NCI-H510A (cell line): Measurements from ENCODE around the gene RGL1.

Source experiments
- DNase-seq: peaks from one replicate; lab custom pipeline; 2025; lab: John Stamatoyannopoulos, UW

RGL1 gene

DNA sequence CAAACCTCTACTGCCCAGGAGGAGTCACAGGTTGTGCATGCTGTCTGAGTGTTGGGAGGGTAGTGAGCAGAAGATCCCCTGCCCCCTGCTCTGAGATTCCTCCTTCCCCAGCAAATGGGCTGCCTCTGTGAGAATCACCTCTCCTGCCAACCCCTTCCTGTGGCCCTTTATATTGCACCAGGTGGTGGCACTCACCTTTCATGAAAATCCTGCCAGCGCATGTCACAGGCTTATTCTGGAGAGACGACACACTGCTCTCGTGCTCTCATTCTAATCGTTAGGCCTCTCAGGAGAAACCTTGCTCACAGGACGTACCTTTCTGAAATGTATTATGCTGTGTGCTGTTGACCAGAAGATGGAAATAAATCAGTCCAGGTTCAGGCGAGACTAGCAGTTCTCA lies 113.7 kb downstream of the RGL1 start:
- DNase-seq, result no peak

DNA sequence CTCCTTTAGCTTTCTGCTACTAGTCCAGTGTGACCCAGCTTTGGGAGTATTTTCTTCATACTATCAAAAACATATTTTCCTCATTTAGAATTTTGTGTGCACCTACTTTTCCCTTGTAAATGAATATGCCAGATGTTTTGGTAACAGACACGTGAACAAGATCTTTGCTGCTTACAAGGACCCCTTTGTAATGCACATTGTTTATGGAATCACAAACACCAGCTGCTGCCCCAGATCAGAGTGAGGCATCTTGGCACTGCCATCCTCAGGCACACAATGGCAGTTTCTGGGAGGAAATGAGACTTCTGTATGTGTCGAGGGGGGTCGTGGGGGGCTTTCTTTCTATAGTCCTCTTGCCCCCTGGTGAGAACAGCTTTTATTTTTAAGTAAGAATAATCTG lies 115.7 kb downstream of the RGL1 start:
- DNase-seq, result no peak

DNA sequence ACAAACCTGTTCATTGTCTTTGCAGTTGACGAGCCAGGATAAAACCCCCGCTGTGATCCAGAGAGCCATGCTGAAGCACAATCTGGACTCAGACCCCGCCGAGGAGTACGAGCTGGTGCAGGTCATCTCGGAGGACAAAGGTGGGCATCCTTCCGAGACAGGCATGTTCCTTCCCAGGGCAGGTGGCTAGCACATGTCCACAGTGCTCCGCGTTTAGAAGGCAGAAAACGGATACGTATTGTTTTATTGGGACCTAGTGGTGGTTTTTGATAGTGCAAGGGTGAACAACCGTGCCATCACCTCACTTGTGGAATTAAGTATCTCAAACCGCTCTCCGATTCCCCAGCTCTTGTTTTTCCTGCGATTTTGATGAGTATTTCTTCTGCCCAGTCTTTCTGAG lies 117.3 kb downstream of the RGL1 start:
- DNase-seq, result no peak

DNA sequence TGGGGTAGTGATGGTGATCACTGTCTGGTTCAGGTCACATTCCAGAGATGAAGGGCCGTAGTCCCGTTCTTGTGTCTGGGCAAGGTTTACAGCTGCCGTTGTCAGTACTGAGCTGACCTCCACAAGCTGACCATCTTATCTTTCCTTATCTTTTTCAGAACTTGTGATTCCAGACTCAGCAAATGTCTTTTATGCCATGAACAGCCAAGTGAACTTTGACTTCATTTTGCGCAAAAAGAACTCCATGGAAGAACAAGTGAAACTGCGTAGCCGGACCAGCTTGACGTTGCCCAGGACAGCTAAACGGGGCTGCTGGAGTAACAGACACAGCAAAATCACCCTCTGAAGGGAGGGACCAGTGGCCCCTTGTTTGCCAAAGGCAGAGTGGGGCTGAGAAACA lies 121.0 kb downstream of the RGL1 start:
- no peak for DNase-seq

DNA sequence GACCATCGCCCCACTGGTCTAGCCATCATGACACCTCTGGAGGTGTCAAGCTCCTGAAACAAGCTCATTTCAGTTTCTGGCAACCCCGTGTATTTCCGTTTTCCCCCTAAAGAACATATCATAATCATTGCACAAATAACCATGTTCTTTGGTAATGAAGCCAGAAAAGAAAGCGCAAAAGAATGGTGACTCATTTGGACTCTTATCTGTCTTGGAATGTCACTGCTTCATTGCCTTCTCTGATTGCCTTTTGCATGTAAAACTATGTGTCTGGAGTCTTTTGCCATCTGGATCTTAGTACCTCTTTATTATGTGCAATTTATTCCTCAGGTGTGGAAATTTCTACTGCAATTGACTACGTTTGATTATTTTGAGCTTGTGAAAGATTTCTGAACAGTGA lies 122.1 kb downstream of the RGL1 start:
- no peak for DNase-seq

DNA sequence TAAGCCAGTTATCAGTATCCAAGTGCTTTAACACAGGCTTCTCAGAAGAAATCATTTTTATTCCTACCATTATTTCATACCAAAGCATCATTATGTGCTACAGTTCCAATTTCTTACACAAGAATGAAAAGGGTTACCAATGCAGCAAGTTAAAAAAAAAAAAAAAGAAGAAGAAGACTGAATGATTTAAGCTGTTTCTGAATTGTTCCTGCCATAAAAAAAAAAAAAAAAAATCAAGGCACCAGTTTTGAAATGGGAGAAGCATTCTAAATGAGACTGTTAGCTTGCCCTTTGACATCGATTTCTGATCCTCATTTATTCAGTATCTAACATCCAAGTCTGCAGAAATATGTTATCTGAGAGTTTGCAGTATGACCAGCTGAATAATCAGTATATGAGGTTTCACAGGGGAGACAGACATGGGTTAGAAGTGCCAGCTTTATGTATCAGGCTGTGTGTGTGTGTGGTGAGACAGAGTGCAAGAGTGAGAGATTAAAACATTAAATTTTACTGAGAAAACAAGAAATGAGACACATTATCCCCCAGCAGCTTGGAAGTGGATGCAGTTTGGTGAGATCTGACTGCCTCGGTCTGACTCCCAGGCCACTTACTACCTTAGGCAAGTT lies 126.8 kb downstream of the RGL1 start:
- DNase-seq, result no peak

DNA sequence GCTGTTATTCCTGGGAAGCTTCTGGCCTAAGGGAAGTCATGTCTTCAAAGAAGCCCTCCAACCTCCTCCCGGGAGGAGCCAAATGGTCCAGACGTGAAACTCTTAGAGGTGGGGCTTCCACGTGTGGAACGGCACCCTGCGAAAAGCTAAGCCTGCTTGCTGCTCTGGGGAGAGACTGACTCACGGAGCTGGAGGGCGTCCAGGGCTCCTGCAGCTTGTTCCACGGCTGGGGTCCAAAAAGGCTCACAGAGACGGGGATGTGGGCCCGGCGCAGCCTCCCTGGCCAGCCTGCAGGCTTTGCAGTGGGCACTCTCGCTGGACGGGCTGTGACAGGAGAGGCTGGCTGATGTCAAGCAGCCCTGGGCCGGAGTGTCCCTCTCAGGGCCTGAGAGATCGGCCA lies 127.5 kb downstream of the RGL1 start:
- DNase-seq, result no peak

DNA sequence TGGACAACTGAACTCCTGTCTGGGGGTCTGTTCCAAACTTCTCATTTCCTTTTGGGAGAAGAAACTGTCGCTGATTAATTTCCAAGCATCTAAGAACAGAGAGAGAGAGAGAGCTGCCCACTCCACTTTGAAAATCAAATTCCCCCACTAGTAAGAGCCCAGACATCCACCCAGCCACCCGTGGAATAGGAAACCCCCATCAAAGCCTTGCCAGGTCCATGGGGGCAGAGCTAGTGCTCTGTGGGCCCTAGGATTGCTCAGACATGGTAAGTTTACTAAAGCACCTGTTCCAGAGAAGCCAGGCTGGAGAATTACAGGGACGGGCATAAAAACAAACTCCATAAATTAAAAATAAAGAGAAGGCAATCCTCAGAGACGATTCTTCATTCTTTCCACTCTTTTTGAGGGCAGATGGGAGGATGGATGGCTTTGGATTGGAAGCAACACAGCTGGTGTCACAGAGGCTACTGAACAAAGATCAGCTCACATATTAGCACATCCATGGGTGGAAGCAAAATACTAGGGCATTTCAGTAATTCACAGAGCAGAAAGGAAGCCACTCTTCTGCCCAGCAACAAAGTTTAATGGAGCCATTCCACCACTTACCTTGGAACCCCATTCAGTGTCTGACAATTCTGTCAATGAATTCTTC lies 128.7 kb downstream of the RGL1 start:
- no peak for DNase-seq

DNA sequence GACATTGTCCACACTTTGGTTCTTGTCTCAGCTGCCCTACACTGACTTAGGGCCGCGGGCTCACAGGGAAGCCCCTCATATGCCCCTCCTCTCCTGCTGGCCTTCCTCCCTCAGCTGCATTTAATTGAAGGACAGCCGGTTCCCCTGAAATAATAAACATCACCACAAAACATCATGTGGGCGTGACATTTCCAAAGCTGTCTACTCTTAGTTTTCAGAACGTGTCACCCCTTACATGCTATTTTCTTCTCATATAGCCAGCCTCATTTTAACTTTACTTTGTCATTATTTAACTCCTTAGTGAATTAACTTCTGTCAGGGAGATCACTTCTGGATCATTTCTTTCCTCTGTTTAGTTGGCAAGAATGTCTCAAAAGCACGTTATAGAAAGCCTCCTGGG lies 129.4 kb downstream of the RGL1 start:
- DNase-seq, result no peak

DNA sequence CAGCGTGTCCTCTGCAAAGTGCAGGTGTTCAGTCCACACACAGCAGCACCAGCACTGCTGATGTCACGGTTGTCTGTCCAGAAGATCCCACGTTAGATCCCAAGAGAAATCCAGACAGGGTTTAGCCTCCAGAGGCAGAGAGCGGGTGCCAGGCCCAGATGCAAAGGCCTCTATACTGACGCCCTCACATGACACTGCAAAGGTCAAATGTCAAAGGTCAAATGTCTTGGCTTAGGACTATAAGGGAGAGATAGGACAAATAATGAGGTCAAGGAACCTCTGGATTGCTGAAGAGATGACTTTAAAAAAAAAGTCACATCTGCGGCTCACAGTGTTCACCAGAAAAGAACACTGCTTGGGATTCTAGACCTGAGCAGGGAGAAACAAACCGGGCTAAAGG lies 131.1 kb downstream of the RGL1 start:
- no peak for DNase-seq

DNA sequence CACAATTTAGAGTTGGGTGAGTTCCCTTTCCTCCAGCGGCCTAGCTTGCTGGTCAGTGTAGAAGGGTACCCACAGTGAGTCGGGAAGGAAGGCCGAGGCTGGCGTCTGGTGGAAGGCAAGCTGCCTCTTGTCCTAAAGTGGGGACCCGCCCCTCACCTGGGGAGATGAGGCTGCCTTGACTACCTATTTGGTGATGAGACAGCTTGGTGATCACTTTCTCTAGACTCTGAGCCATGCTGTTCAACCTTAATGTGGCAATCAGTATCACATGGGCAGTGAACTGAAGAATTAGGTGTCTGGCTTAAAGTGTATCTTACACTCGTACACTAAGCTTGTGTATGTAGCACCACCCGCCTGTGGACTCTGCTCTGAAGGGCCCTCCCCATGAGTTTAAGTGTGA lies 131.9 kb downstream of the RGL1 start:
- no peak for DNase-seq

DNA sequence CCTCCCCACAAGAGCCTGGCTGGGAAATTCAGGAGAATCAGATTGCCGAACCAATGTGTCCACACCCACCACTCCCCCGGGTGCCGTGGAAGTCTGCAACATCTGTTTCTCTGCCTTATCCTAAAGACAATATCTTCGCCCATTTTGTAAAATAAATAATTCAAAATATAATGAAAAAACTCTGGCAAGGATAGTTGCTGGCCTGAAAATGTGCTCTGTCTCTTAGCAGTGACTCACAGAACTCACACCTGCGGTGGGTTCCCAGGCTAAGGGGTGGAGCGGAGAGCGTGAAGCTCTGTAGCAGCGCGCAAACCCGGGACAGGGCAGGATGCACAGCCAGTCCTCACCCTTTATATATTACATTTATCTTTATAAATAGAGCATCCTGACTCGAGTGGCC lies 132.7 kb downstream of the RGL1 start:
- DNase-seq, result no peak

DNA sequence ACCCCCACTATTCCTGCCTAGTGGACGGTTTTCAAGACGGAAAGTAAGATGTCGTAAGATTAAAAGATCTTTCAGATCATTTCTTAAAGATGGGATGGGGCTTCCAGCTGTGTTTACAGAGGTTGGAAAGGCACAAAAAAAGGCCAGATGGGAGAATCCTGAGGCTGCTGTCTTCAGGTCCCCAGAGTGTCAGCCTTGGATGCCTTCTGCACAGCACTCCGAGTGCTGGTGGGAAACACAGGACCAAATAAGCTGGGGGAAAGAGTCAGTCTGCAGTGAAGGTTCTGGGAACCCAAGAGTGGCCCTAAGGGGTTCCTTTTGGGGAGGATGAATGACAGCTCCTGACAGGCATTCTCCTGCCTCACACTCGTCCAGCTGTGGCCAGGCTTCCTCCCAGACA lies 136.1 kb downstream of the RGL1 start:
- DNase-seq, result no peak

DNA sequence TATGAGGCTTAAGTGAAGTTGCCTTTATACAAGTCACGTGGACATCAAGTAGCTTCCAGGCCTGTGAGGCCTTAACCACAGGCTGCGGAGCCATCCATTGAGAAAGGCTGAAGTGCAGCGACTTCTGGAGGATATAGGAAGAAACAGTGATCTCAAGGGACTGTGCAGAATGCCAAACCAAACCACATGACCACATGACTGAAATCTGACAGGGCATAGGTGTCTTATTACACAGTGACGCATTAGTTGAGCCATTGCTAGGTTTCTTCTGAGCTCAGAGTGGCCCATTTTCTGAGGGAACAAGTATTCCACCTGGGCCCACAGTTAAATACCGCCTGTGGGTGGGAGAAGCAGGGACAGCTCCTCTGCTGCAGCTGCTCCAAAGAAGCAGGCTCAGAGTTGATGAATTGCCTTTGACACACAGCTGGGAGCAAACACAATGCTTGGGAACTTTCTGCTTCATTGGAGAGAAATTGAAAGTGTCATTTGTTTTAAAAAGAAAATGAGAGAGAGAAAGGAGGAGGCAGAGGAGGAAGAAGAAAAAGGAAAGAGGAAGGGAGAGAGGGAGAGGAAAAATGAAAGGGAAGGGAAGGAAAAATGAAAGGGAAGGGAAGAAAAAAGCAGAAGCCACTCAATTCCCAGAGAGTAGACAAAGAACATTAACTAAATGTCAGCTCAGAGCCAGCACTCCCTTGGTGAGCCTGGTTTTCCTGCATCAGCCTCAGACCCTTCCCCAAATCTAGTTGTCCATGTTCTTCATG lies 138.2 kb downstream of the RGL1 start:
- DNase-seq, result peak; percentile 28

DNA sequence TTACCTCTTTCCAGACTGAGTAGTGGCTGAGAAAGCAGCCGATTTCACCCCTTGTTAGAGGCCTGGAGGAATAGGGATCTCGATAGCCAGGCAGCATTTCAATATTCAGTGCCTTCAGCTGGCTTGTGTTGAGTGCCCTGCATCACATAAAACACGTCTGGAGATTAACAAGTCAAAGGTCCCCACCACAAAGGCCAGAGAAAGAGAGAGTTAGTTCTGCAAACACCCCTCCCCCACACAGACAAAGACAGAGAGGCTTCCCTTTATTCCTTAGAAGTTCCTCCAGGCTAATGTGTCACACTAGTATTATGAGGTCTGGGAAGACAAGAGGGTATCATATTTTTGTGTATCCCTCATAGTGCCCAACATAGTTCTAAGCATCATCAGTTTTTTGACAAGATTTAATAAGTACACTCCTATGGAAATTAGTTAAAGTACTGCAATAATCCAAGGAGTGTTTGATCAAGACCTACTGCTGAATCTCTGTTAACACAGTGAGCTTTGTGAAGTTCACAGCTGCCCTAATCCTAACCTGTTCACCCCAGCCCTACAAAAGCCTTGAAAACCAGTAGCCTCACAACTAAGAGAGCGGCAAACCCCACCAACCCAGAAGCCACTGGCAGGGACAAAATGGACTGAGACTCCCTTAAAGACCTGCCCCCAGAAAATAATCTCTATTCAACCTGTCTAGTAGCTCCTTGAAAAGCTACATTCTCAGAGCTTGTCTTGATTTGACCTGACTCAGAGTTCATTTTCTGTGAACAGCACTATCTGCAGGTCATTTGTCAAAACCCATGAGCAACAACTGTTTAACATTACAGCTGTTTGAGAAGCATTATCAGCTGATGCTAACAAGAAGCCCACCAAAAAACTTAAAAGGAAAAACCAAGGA lies 140.8 kb downstream of the RGL1 start:
- DNase-seq, result no peak

DNA sequence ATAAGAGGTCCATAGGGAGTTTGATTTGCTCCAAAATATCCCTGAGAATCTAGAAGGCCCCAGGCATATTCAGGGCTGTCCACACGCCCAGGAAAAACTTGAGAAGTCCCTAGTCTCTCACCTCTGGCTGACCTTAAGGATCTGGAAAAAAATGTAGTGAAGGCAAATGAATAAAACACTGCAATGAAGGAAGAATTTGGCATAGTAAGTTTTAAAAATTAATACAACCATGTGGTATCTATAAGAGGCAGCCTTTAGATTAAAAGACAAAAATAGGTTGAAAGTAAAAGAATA lies 141.3 kb downstream of the RGL1 start:
- DNase-seq, result no peak

DNA sequence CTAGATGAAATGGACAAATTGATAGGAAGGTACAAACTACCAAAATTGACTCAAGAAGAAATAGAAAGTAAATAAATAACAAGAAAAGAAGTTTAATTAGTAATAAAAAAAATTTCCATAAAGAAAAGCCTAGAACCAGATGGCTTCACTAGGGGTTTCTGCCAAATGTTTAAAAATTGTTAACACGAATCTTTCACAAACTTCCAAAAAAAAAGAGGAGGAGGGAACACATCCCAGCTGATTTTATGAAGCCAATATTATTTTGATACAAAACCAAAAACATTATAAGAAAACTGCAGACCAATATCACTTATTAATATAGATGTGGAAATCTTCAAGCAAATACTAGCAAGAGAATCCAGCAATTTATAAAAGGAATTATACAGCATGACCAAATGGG lies 143.1 kb downstream of the RGL1 start:
- no peak for DNase-seq

DNA sequence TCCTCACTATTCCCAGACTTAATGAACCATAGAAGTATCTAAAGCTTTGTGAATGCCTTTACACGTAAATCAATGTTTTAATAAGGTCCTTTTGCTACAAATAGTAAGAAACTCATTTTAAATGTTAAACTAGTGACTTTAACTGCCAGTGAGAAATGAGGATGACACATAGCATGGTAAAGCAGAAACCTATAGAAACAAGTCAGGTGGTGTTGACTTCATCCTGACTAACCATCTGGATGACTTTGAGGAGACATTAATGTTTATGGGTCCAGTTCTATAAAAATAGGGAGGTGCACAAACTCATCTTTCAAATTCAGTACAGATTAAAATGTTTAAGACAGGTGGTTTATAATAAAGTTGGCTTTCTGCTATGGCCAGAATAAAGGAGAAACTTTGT lies 147.2 kb downstream of the RGL1 start:
- no peak for DNase-seq

DNA sequence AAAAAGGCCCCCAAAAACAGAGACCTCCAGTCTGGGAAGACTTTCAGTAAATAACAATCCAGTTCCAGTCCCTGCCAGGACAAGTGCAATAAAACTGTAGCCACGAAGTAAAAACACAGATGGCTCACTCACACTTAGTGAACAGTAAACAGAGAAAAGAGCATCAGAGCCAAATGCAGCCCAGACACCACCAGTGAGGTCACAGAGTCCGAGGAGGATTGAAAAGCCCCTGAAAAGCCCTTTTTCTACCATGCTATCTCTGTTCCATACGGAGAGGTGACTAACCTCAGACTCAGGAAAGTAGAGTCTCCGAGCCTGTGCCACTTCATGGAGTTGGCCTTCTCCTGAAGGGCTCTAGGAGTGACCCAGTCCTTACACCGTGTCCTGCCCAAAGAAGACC lies 148.1 kb downstream of the RGL1 start:
- DNase-seq, result no peak

DNA sequence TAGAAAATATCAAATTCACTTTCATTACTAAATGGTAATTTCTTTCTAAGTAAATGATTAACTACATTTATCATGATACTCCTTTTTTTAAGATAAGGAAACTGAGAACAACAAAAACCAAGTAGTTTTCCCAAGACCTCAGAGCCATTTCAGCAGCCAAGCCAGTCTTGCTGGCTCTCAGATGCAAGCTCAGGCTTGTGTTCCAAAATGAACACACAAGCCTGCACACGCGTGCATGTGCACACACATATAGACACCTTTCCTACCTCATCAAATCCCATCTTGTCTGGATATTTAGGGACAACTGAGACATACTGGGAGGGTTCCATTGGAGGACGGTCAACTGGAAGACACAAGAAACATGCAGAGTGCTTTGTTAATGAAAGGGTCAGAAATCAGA lies 149.6 kb downstream of the RGL1 start:
- no peak for DNase-seq

DNA sequence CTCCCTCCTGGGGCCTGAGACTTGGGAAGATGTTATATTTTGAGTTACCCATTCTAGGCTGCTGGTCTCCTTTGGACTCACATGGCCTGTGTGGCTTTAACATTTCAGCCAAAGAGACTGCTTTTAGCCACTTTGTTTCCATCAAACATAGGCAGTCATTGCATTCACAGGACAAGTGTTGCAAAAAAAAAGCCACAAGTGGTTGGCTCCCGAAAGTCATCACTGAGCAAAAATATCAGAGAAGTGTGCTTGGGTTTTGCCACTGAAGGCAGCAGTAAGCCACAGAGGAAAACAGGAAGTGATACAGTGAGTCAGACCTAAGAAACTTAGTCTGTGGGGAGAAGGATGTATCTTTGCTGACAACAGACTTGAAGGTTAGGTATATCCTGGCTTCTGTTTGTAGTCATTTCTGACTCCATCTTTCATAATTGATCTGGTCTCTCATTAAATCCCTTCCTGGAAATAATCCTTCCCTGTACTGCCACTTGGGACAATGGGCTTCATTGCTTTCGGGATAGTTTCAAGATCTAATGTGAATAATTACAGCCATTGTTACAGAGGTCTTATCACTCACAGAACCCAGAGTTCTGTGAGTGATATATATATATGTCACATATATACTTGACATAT lies 151.8 kb downstream of the RGL1 start:
- DNase-seq, result no peak

DNA sequence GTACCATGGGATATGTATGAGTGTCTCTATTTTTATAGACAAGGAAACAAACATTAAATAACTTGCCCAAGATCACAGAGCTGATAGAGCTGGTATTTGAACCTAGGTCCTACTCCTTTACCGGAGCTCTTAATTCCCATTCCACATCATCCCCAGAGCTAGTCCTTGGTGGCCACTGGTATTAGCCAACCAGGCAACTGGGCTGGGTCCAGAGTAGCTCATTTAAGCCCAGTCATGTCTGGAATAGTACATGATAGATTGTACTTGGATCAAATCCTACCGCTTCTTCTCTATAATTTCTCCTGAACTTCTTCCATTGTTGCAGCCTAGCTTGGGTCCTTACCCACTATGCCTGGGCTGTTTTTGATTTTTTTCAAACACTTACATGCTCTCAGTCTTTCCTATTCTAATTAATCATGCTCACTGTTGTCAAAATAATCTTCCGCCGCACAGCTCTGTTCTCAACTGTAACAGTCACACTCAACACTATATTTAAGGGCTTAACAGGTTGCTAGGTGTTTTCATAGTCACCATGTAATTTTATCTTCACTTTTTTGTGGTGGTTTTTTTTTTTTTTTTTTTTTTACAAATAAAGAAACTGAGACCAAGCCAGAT lies 152.4 kb downstream of the RGL1 start:
- no peak for DNase-seq
